Superior temporal gyrus (tissue), 1 donor: ENCODE measurements around the gene HS3ST6.
"Not testable (repeated sequence)": the region's sequence is repeated elsewhere in the genome, so short reads cannot be mapped to it uniquely, and the experiment has no call there.

Experiments used
- DNase-seq: peaks from one replicate; pipeline ENCODE4 v3.0.0-alpha.2; 2016; ENCODE audit errors: extremely low spot score

HS3ST6 gene

GRCh38 chr16:1907226-1907860 is 10.9 kb downstream of the HS3ST6 start:
- DNase-seq, result no peak

DNA sequence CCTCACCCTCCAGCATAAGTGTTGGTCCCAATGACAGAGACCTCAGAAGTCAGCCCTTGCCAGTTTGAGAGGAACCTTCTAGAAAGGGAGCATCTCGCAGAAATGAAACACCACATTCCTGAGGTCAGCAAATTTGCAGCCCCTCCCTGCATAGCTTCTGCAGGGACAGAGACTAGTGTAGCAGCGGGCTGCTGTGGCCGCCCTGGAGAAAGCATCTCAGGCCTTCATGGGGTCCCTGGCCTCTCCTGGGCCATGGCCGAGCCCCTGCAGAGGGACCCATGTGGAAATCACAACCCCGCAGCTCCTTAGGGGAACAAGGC is 11.4 kb downstream of the HS3ST6 start:
- DNase-seq, result no peak

GRCh38 chr16:1906055-1906845 is 12.0 kb downstream of the HS3ST6 start:
- DNase-seq, result no peak

GRCh38 chr16:1903845-1904840 is 14.1 kb downstream of the HS3ST6 start:
- DNase-seq, result no peak

DNA sequence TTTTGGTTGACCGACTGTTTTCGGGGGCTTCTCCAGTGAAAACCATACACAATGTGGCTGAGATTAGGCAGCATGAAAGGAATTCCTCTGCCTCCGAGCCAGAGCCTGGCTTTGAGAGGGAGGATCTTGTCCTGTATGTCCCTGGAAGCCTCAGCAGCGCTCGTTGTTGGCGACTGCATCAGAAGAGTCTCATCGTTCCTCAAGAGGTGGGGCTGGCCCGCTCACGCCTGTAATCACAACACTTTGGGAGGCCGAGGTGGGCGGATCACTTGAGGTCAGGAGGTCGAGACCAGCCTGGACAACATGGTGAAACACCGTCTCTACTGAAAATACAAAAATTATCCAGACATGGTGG is 15.0 kb downstream of the HS3ST6 start:
- DNase-seq, result no peak

- no peak for DNase-seq
Measured at GRCh38 chr16:1902547-1903219, 15.5 kb downstream of the HS3ST6 start.

GRCh38 chr16:1900452-1900774 is 17.8 kb downstream of the HS3ST6 start:
- DNase-seq, result no peak

DNA sequence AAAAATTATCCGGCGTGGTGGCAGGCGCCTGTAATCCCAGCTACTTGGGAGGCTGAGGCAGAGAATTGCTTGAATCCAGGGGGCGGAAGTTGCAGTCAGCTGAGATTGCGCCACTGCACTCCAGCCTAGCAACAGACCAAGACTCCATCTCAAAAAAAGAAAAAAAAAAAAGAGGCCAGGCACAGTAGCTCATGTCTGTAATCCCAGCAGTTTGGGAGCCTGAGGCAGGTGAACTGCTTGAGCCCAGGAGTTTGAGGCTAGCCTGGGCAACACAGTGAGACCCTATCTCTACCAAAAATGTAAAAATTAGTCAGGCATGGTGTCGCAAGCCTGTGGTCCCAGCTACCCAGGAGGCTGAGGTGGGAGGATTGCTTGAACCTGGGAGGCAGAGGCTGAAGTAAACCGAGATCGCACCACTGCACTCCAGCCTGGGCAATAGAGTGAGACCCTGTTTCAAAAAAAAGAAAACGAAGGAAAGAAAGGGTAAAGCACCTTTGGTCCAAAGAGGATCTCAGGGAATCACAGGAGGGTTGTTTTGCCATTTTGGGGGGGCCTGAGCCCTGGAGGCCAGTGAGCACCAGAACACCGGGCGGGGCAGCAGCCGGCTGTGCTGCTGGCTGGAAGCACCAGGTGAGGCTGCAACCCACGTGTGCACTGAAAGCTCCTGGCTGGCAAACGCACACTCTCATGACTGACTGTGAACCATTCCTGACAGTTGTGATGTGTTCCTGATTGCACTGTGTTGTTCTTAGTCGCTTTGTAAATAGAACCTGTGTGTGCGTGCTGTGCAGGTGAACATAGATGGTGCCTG is 18.4 kb downstream of the HS3ST6 start:
- no peak for DNase-seq

DNA sequence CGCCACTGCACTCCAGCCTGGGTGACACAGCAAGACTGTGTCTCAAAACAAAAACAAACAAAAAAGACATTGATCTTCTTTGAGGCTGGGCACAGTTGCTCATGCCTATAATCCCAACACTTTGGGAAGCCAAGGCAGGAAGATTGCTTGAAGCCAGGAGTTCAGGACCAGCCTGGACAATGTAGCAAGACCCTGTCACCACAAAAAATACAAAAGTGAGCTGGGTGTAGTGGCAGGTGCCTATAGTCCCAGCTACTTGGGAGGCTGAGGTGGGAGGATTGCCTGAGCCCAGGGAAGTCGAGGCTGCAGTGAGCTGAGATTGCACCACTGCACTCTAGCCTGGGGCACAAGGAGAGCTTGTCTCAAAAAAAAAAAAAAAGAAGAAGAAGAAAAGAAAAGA is 20.5 kb downstream of the HS3ST6 start:
- not testable (repeated sequence) for DNase-seq

- DNase-seq, result no peak
Measured at GRCh38 chr16:1895949-1896675, 22.1 kb downstream of the HS3ST6 start.

DNA sequence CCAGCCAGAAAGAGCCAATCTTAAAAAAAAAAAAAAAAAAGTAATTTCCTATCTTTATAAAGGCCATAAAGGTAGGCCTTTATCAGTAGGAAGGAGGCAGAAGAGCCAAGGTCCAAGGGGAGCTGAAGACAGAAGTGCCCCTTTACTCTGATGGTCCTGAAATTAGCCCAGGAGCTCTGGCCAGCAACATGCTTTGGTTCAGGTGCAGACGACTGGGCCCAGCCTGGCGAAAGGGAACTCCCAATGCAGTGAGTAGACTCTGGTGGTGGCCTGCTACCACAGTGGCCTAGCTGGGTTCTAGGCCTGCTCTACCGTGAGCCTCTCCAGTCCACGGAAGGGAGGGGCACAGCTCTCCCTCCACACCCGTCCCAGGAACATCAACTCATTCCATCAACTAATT is 23.1 kb downstream of the HS3ST6 start:
- DNase-seq, result no peak

- no peak for DNase-seq
Measured at GRCh38 chr16:1890708-1891050, 27.5 kb downstream of the HS3ST6 start.

GRCh38 chr16:1890024-1890707 is 28.0 kb downstream of the HS3ST6 start:
- DNase-seq, result no peak

DNA sequence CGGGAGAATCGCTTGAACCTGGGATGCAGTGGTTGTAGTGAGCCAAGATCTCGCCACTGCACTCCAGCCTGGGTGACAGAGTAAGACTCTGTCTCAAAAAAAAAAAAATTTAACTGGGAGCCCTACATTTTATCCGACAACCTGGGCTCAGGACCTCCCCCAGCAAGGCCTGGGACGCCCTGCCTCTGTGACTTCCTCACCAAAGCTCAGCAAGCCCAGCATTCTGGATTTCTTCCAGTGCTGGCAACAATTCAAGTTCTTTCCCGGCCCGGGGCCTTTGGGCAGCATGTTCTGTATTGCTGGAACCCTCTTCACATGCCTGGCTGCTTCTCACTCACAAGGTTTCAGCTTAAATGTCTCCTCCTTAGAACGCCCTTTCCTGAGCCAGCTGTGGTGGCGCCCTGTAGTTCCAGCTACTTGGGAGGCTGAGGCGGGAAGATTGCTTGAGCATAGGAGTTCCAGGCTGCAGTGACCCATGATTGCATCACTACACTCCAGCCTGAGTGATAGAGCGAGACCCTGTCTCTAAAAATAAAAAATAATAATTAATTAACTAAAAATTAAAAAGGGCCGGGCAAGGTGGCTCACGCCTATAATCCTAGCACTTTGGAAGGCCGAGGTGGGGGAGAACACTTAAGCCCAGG is 30.4 kb downstream of the HS3ST6 start:
- DNase-seq, result no peak

- no peak for DNase-seq
Measured at GRCh38 chr16:1884889-1885288, 33.3 kb downstream of the HS3ST6 start.

DNA sequence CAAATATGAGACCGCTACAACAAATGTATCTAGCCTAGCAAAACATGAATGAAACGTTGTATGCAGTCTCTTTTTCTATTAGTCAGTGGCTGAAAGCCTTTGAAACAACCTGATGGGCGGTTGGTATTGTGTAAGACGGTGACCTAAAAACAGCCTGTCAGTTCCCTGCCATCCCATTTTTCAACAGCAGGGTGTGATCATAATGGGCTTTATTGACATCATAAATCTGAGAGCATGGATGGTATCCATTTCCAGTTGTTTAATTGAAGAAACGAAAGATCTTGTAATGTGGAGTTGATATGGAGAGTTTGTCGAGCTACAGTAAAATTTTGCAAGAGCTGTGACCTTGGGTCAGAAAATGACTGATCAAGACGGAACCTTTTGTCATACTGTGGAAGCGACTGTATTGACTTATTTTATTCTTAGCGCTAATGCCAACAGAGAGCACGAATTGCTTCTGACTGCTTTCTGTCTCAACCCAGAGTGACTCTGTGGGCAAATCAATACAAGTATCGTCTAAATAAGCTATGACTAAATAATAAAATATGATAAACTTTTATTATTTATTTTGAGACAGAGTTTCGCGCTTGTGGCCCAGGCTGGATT is 34.0 kb downstream of the HS3ST6 start:
- DNase-seq, result no peak

DNA sequence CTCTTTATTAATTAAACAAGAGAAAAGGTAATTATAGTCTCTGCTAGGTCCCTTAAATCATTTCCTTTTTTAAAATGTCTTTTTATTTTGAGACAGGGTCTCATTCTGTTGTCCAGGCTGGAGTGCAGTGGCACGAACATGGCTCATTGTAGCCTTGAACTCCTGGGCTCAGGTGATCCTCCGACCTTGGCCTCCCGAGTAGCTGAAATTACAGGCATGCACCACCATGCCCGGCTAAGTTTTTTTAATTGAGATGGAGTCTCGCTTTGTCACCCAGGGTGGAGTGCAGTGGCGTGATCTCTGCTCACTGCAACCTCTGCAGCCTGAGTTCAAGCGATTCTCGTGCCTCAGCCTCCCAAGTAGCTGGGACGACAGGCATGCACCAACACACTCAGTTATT is 37.0 kb downstream of the HS3ST6 start:
- not testable (repeated sequence) for DNase-seq

DNA sequence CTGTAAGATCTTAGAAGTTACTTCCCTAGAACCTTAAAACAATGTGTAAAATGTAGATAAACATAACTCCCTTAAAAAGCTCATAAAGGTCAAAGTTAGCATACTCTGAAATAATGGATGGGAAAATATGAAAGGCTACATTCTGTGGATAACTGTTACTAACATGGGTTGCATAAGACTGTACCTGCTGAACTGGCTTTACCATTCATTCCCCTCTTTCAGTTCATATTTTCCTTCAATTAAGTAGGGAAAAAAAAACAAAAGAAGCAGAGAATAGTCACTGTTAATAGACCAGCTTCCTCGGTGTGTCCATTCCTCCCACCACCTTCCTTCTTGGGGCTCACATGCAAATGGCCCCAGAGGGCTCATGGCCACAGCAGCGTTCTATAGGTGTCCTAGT is 38.7 kb downstream of the HS3ST6 start:
- no peak for DNase-seq

- no peak for DNase-seq
Measured at GRCh38 chr16:1878256-1878655, 40.0 kb downstream of the HS3ST6 start.
